SK-N-SH (cell line): ENCODE data around the gene ZBTB47. TPM values are rescaled to one million over a fixed set of nuclear protein-coding genes. Genes with fewer than 3 reads are reported as not detected.

Source experiments
- CTCF ChIA-PET: fragments of 300-600, 350-600 bp; formaldehyde crosslinking; extraction: SDS; loops from one replicate; lab custom pipeline; 2021; lab: Yijun Ruan, JAX
- POLR2A ChIA-PET: fragments of 350-600 bp; sonication (Branson Sonifier 250); formaldehyde crosslinking; extraction: SDS; loops from one replicate; lab custom pipeline; 2020; ENCODE audit warnings: antibody characterized with exemption, inconsistent platforms; lab: Yijun Ruan, JAX
- DNase-seq: peaks from one replicate; pipeline ENCODE4 v3.0.0; 2012
- H2AFZ ChIP-seq: fragments of 200-600 bp; sonication (generic); 2 replicates; pipeline ENCODE4 v1.8.1; 2016; ENCODE audit warnings: antibody characterized with exemption, mild to moderate bottlenecking, low read depth
- H3F3A ChIP-seq: fragments of 200-600 bp; sonication (generic); replicated peaks from 2 replicates; pipeline ENCODE3; 2016; ENCODE audit warnings: antibody characterized with exemption, mild to moderate bottlenecking; ENCODE audit not compliant: insufficient read depth
- H3K27ac ChIP-seq, 2 experiments: fragments of 200-500 bp in 1 of 2; fragments of 200-600 bp in 1 of 2; sonication (Bioruptor generic) in 1 of 2; sonication (generic), shearing (Covaris generic) in 1 of 2; 2 replicates each; pipeline versions ENCODE4 v1.5.1 to v1.6.1; 2014 to 2016; ENCODE audit warnings: low read depth in 2 of 2, inconsistent platforms in 1 of 2, low read length in 1 of 2, mild to moderate bottlenecking in 1 of 2, mixed read lengths in 1 of 2
- H3K27me3 ChIP-seq: fragments of 200-600 bp; sonication (generic), shearing (Covaris generic); 2 replicates; pipeline ENCODE4 v1.6.1; 2016; ENCODE audit warnings: mixed run types; ENCODE audit not compliant: insufficient read depth
- H3K36me3 ChIP-seq, 2 experiments: fragments of 200-500 bp in 1 of 2; fragments of 200-600 bp in 1 of 2; sonication (Bioruptor generic) in 1 of 2; sonication (generic) in 1 of 2; replicated peaks in 1 of 2; 2 replicates each; pipeline versions ENCODE3 to v1.5.1; 2014 to 2016; ENCODE audit warnings: low read length in 1 of 2, mild to moderate bottlenecking in 1 of 2; ENCODE audit not compliant: insufficient read depth in 2 of 2, control insufficient read depth in 1 of 2
- H3K4me1 ChIP-seq, 2 experiments: fragments of 200-500 bp in 1 of 2; fragments of 200-600 bp in 1 of 2; sonication (Bioruptor generic) in 1 of 2; sonication (generic), shearing (Covaris generic) in 1 of 2; 2 replicates each; pipeline versions ENCODE4 v1.5.1 to v1.6.1; 2014 to 2016; ENCODE audit warnings: low read depth in 1 of 2, low read length in 1 of 2, mixed run types in 1 of 2; ENCODE audit not compliant: insufficient read depth in 2 of 2, control insufficient read depth in 1 of 2
- H3K4me2 ChIP-seq: fragments of 200-600 bp; sonication (generic), shearing (Covaris generic); 2 replicates; pipeline ENCODE4 v1.6.1; 2017; ENCODE audit warnings: mixed run types
- H3K4me3 ChIP-seq, 2 experiments: fragments of 200-500 bp in 1 of 2; fragments of 200-600 bp in 1 of 2; sonication (Bioruptor generic) in 1 of 2; sonication (generic), shearing (Covaris generic) in 1 of 2; 2 replicates each; pipeline versions ENCODE4 v1.5.1 to v1.8.1; 2014 to 2016; ENCODE audit warnings: low read depth in 2 of 2, inconsistent platforms in 1 of 2, low read length in 1 of 2, mild to moderate bottlenecking in 1 of 2, mixed read lengths in 1 of 2, moderate library complexity in 1 of 2
- H3K79me2 ChIP-seq: fragments of 200-600 bp; sonication (generic); 2 replicates; pipeline ENCODE4 v1.8.1; 2017; ENCODE audit warnings: mild to moderate bottlenecking; ENCODE audit not compliant: insufficient read depth
- H3K9ac ChIP-seq: fragments of 200-600 bp; sonication (generic); 2 replicates; pipeline ENCODE4 v1.6.1; 2017; ENCODE audit warnings: mixed run types
- H3K9me2 ChIP-seq: fragments of 200-600 bp; sonication (generic); 2 replicates; pipeline ENCODE4 v1.6.1; 2017; ENCODE audit warnings: mixed run types
- H3K9me3 ChIP-seq: fragments of 200-600 bp; sonication (generic); 2 replicates; pipeline ENCODE4 v1.6.1; 2017; ENCODE audit warnings: mixed run types, mild to moderate bottlenecking, moderate library complexity
- H4K20me1 ChIP-seq: fragments of 200-600 bp; sonication (generic); 2 replicates; pipeline ENCODE4 v1.6.1; 2017; ENCODE audit warnings: mild to moderate bottlenecking, mixed run types; ENCODE audit not compliant: insufficient read depth
- FOSL2 ChIP-seq: IDR thresholded peaks from 2 replicates; pipeline ENCODE4 v1.4.0; 2012; ENCODE audit warnings: low read depth, mild to moderate bottlenecking, moderate library complexity, borderline replicate concordance
- FOXM1 ChIP-seq: IDR thresholded peaks from 2 replicates; pipeline ENCODE4 v1.4.0; 2012; ENCODE audit warnings: low read depth, mild to moderate bottlenecking
- GABPA ChIP-seq: IDR thresholded peaks from 2 replicates; pipeline ENCODE4 v1.4.0; 2012; ENCODE audit warnings: low read depth, mild to moderate bottlenecking
- GATA2 ChIP-seq: sonication (generic); formaldehyde crosslinking; IDR thresholded peaks from 2 replicates; pipeline ENCODE4 v1.5.0; 2020; ENCODE audit warnings: mild to moderate bottlenecking, missing genetic modification reagents
- MAX ChIP-seq: IDR thresholded peaks from 2 replicates; pipeline ENCODE4 v1.4.0; 2012; ENCODE audit warnings: low read depth
- MEF2A ChIP-seq: IDR thresholded peaks from 2 replicates; pipeline ENCODE4 v1.4.0; 2012; ENCODE audit warnings: low read depth, borderline replicate concordance
- MXI1 ChIP-seq: IDR thresholded peaks from 2 replicates; pipeline ENCODE4 v1.6.1; 2012; ENCODE audit warnings: mild to moderate bottlenecking, low read depth, low read length, improper control_type of control experiment
- NFIC ChIP-seq: IDR thresholded peaks from 2 replicates; pipeline ENCODE4 v1.4.0; 2012; ENCODE audit warnings: borderline replicate concordance
- NRF1 ChIP-seq: IDR thresholded peaks from 2 replicates; pipeline ENCODE4 v1.6.1; 2012; ENCODE audit warnings: low read depth, mild to moderate bottlenecking, low read length
- PBX3 ChIP-seq: IDR thresholded peaks from 2 replicates; pipeline ENCODE4; 2012
- POLR2AphosphoS5 ChIP-seq: IDR thresholded peaks from 2 replicates; pipeline ENCODE4 v1.6.1; 2012; ENCODE audit warnings: low read depth, low read length
- REST ChIP-seq: IDR thresholded peaks from 2 replicates; pipeline ENCODE4 v1.6.1; 2012; ENCODE audit warnings: mild to moderate bottlenecking, low read depth, low read length, moderate library complexity
- RFX5 ChIP-seq: IDR thresholded peaks from 2 replicates; pipeline ENCODE4 v1.6.1; 2012; ENCODE audit warnings: mild to moderate bottlenecking, improper control_type of control experiment, low read length
- SMC3 ChIP-seq: IDR thresholded peaks from 2 replicates; pipeline ENCODE4 v1.6.1; 2012; ENCODE audit warnings: low read depth, low read length, improper control_type of control experiment
- TAF1 ChIP-seq: IDR thresholded peaks from 2 replicates; pipeline ENCODE4 v1.6.1; 2012; ENCODE audit warnings: low read depth, mild to moderate bottlenecking, low read length, moderate library complexity, borderline replicate concordance
- TCF12 ChIP-seq: IDR thresholded peaks from 2 replicates; pipeline ENCODE4 v1.4.0; 2012
- USF2 ChIP-seq: fragments of 150-350 bp; IDR thresholded peaks from 2 replicates; pipeline ENCODE4 v1.6.1; 2017; ENCODE audit warnings: antibody characterized with exemption, low read length, low read depth, borderline replicate concordance
- ZBTB33 ChIP-seq: IDR thresholded peaks from 2 replicates; pipeline ENCODE4 v1.4.0; 2012; ENCODE audit warnings: low read depth, borderline replicate concordance
- WGBS: methylation state at CpG from one replicate; pipeline ENCODE4 v1.1.6; 2017; ENCODE audit warnings: low lambda C conversion rate; 5-methylcytosine and 5-hydroxymethylcytosine counted together
- polyA plus RNA-seq, 3 experiments: library from polyadenylated mRNA; depleted of rRNA; stranded (reverse); fragments of >200 nt; gene quantifications; 2 replicates each; pipeline ENCODE4 v1.2.3, GENCODE V29; 2012

ZBTB47 gene
- polyA plus RNA-seq, 1 of the 3 experiments (the other 2 are of a cell fraction): 9.9 TPM

- no peak for TF ChIP-seq USF2
Measured at GRCh38 chr3:42702066-42702951, 48.8 kb downstream of the ZBTB47 start, which contains the start of gene HHATL (continued).

- ChIA-PET CTCF (interaction anchor here (1.0 to 2.1 kb wide), 2 partner anchors 26 to 41 kb away, joined by 3 to 6 read pairs; no protein-coding TSS in a partner anchor), POLR2A (no interaction called here)
- no peaks in the 10 kb centered on the region for H3K79me2 ChIP-seq
- no peaks in the 10 kb centered on the region for H3K9me2 ChIP-seq
- no peaks in the 10 kb centered on the region for H4K20me1 ChIP-seq
- H3K9ac ChIP-seq: no peak overlapping the region
- no peak overlapping the region for H3K27ac ChIP-seq
- H3K36me3 ChIP-seq: no peaks in the 10 kb centered on the region
- 89% methylated on average over 3 of the region's 6 CpGs for WGBS
- peak; percentile 13 for DNase-seq
- H3K27me3 ChIP-seq: 0 out of 2 replicates have a peak, but pooled peaks cover 4% of the 10 kb centered on the region
- H3K4me1 ChIP-seq: no peaks in the 10 kb centered on the region; a peak in 1 of 4 replicates
- H3K4me2 ChIP-seq: no peak overlapping the region
- TF ChIP-seq TCF12 (no peak), FOSL2 (no peak), MEF2A (no peak), NRF1 (no peak), REST (no peak), FOXM1 (no peak), MAX (no peak), NFIC (no peak), POLR2AphosphoS5 (no peak), RFX5 (no peak), ZBTB33 (no peak), SMC3 (no peak), MXI1 (no peak), GATA2 (no peak), PBX3 (no peak), TAF1 (no peak), GABPA (no peak)
- H3K9me3 ChIP-seq: no peaks in the 10 kb centered on the region
- H2AFZ ChIP-seq: no peak overlapping the region
- no peak overlapping the region for H3K4me3 ChIP-seq
- no peaks in the 10 kb centered on the region for H3F3A ChIP-seq
Measured at GRCh38 chr3:42702982-42703694, 49.6 kb downstream of the ZBTB47 start.
